Stimulated activated CD4-positive, alpha-beta T cell treated with anti-CD3 and anti-CD28 coated beads, Interleukin-1b, Interleukin-23, amount 100 ng/mL, for 24 hours (primary cell): ENCODE data around the gene EDAR.

Experiments used
- DNase-seq, 4 experiments: peaks; one replicate each; pipeline ENCODE4 v3.0.0-alpha.2; 2020; ENCODE audit warnings: low read depth in 4 of 4, low spot score in 1 of 4

Gene EDAR

GRCh38 chr2:108911807-108912628 is 77.0 kb downstream of the EDAR start:
- DNase-seq, result no peak

GRCh38 chr2:108911401-108911800 is 77.6 kb downstream of the EDAR start:
- DNase-seq, result no peak

GRCh38 chr2:108910541-108911396 is 78.3 kb downstream of the EDAR start:
- no peak for DNase-seq

- DNase-seq, result no peak
These were observed 79.0 kb downstream of the EDAR start for GRCh38 chr2:108910011-108910431.

- no peak for DNase-seq
These were observed 79.7 kb downstream of the EDAR start for GRCh38 chr2:108909275-108909823.

- no peak for DNase-seq
These were observed 80.3 kb downstream of the EDAR start for GRCh38 chr2:108908713-108909070.

- DNase-seq, result no peak
These were observed 81.0 kb downstream of the EDAR start for GRCh38 chr2:108907822-108908712.

- DNase-seq, result no peak
These were observed 82.5 kb downstream of the EDAR start for GRCh38 chr2:108906403-108907077.

GRCh38 chr2:108905906-108906305 is 83.1 kb downstream of the EDAR start:
- DNase-seq, result no peak

GRCh38 chr2:108905176-108905575 is 83.8 kb downstream of the EDAR start:
- DNase-seq, result no peak

GRCh38 chr2:108904680-108905079 is 84.3 kb downstream of the EDAR start:
- no peak for DNase-seq

GRCh38 chr2:108898315-108899082 is 90.5 kb downstream of the EDAR start:
- no peak for DNase-seq

GRCh38 chr2:108896741-108897140 is 92.3 kb downstream of the EDAR start:
- DNase-seq, result no peak

- DNase-seq, result no peak
These were observed 93.8 kb downstream of the EDAR start for GRCh38 chr2:108895188-108895587.

- DNase-seq, result no peak
These were observed 94.3 kb downstream of the EDAR start for GRCh38 chr2:108894766-108895165.

- DNase-seq, result no peak
These were observed 95.7 kb downstream of the EDAR start for GRCh38 chr2:108893277-108893676.

GRCh38 chr2:108889907-108890306 is 99.1 kb downstream of the EDAR start:
- no peak for DNase-seq

- DNase-seq, result no peak
These were observed 104.4 kb downstream of the EDAR start for GRCh38 chr2:108884619-108885018.

- DNase-seq, result no peak
These were observed 110.7 kb downstream of the EDAR start for GRCh38 chr2:108878276-108878675.

GRCh38 chr2:108877506-108877905 is 111.5 kb downstream of the EDAR start:
- no peak for DNase-seq
